HepG2 (cell line): ENCODE data around the gene LZTS2. TPM values are rescaled to one million over a fixed set of nuclear protein-coding genes. Genes with fewer than 3 reads are reported as not detected.

Experiments
- ATM ChIP-seq: fragments of 450-650 bp; IDR thresholded peaks from 2 replicates; pipeline ENCODE4 v1.7.1; 2017; ENCODE audit warnings: mild to moderate bottlenecking, borderline replicate concordance
- HOXA3 ChIP-seq: sonication (generic); formaldehyde crosslinking; IDR thresholded peaks from 2 replicates; pipeline ENCODE4 v1.5.0; 2020; ENCODE audit warnings: missing genetic modification reagents
- NFIC ChIP-seq: IDR thresholded peaks from 2 replicates; pipeline ENCODE4 v1.6.1; 2012; ENCODE audit warnings: mild to moderate bottlenecking, low read length, inconsistent platforms
- NFKB2 ChIP-seq: sonication (generic); formaldehyde crosslinking; IDR thresholded peaks from 2 replicates; pipeline ENCODE4 v1.4.0; 2020; ENCODE audit warnings: missing genetic modification reagents, borderline replicate concordance
- SUZ12 ChIP-seq: fragments of 150-350 bp; IDR thresholded peaks from 2 replicates; pipeline ENCODE4 v1.6.1; 2014; ENCODE audit warnings: low read depth, low read length
- TSC22D2 ChIP-seq: sonication (generic); formaldehyde crosslinking; IDR thresholded peaks from 2 replicates; pipeline ENCODE4 v1.5.1; 2020; ENCODE audit warnings: missing genetic modification reagents, mild to moderate bottlenecking, borderline replicate concordance
- U2AF2 ChIP-seq: fragments of 200-400 bp; formaldehyde crosslinking; IDR thresholded peaks from 2 replicates; pipeline ENCODE4 v1.6.1; 2017; ENCODE audit warnings: low read depth, mild to moderate bottlenecking, low read length
- ZNF496 ChIP-seq: sonication (generic); formaldehyde crosslinking; IDR thresholded peaks from 2 replicates; pipeline ENCODE4 v1.8.1; 2023; ENCODE audit warnings: mild to moderate bottlenecking, moderate library complexity, missing genetic modification reagents; ENCODE audit not compliant: insufficient replicate concordance
- ZNF572 ChIP-seq: sonication (generic); formaldehyde crosslinking; IDR thresholded peaks from 2 replicates; pipeline ENCODE4 v1.5.1; 2020; ENCODE audit warnings: mild to moderate bottlenecking, missing genetic modification reagents
- polyA plus RNA-seq, 8 experiments: library from polyadenylated mRNA; depleted of rRNA in 3 of 8; stranded (reverse) in 7 of 8; unstranded in 1 of 8; fragments of >200 nt; fragmentation: Illumina TruSeq in 4 of 8; extraction: Trizol in 4 of 8; gene quantifications; 2 replicates each; pipeline versions ENCODE4 v1.2.1 to v1.2.3, GENCODE V29; 2011 to 2016; ENCODE audit warnings: low read depth in 4 of 8, missing spikeins in 1 of 8, mixed read lengths in 1 of 8; ENCODE audit not compliant: insufficient read depth in 1 of 8
- total RNA-seq, 5 experiments: library from RNA; depleted of rRNA; stranded (reverse); fragments of >200 nt; fragmentation: Illumina TruSeq; extraction: Trizol; gene quantifications; 2 replicates each; pipeline ENCODE4 v1.2.3, GENCODE V29; 2016; ENCODE audit warnings: low read depth in 1 of 5
- TF ChIP-seq, protein P1 (sequence below): sonication (generic); formaldehyde crosslinking; IDR thresholded peaks from 2 replicates; pipeline ENCODE4 v1.5.1; 2020; ENCODE audit warnings: mild to moderate bottlenecking, missing genetic modification reagents, moderate library complexity
- TF ChIP-seq, protein P2 (sequence below): sonication (generic); formaldehyde crosslinking; IDR thresholded peaks from 2 replicates; pipeline ENCODE4 v1.5.1; 2020; ENCODE audit warnings: missing genetic modification reagents, mild to moderate bottlenecking, borderline replicate concordance
- TF ChIP-seq, protein P3 (sequence below): sonication (generic); formaldehyde crosslinking; IDR thresholded peaks from 2 replicates; pipeline ENCODE4 v1.4.0; 2020; ENCODE audit warnings: missing genetic modification reagents
- TF ChIP-seq, protein P4 (sequence below): sonication (generic); formaldehyde crosslinking; IDR thresholded peaks from 2 replicates; pipeline ENCODE4 v1.4.0; 2020; ENCODE audit warnings: missing genetic modification reagents

The LZTS2 gene
- total and polyA plus RNA-seq, 2 of the 13 experiments (the other 11 are each of a cell fraction or from before 2014, with no cell fraction given) = 43.6 to 65.6 TPM

DNA sequence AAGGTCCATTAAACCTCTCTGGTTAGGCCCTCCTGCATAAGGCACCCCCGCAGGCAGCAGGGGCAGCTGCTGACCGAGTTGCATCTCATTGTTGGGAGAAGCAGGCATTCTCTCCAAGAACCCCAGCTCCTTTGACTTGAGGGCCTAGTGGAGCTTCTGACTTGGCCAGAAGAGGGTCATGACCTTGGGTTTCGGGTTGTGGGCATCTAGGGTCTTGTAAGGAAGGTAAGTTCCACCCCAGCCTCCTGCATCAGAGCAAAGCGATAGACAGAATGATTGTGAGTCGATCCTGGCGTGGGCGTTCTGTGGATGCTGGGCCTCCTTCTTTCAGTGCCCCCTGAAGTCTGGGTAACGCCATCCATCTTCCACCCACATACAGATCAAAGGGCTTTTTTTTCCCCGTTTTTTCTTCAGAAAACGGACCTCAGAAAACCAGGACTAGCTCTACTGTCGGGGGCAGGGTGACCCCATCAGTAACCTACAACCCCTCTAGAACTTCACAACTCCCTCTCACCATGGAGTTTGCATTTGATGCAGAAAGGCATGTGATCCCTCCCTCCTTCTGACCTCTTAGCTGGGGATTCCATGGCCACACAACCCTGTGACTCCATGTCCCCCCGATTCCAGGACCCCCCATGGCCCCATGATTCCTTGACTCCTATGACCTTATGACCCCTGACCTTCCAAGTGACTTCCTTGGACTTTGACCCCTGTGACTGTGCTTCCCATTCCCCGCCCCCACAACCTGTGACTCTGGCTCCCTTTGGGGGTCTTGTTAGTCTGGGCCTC, 27.3 kb upstream of the LZTS2 start (continued):
- TF ChIP-seq, protein P1, sequence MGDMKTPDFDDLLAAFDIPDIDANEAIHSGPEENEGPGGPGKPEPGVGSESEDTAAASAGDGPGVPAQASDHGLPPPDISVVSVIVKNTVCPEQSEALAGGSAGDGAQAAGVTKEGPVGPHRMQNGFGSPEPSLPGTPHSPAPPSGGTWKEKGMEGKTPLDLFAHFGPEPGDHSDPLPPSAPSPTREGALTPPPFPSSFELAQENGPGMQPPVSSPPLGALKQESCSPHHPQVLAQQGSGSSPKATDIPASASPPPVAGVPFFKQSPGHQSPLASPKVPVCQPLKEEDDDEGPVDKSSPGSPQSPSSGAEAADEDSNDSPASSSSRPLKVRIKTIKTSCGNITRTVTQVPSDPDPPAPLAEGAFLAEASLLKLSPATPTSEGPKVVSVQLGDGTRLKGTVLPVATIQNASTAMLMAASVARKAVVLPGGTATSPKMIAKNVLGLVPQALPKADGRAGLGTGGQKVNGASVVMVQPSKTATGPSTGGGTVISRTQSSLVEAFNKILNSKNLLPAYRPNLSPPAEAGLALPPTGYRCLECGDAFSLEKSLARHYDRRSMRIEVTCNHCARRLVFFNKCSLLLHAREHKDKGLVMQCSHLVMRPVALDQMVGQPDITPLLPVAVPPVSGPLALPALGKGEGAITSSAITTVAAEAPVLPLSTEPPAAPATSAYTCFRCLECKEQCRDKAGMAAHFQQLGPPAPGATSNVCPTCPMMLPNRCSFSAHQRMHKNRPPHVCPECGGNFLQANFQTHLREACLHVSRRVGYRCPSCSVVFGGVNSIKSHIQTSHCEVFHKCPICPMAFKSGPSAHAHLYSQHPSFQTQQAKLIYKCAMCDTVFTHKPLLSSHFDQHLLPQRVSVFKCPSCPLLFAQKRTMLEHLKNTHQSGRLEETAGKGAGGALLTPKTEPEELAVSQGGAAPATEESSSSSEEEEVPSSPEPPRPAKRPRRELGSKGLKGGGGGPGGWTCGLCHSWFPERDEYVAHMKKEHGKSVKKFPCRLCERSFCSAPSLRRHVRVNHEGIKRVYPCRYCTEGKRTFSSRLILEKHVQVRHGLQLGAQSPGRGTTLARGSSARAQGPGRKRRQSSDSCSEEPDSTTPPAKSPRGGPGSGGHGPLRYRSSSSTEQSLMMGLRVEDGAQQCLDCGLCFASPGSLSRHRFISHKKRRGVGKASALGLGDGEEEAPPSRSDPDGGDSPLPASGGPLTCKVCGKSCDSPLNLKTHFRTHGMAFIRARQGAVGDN (CRISPR knock-in tag) = peak; percentile 60; the same call in 1 of the 2 replicates
- TF ChIP-seq ATM (no peak), U2AF2 (no peak), TSC22D2 (CRISPR knock-in tag) (no peak), NFKB2 (CRISPR knock-in tag) (peak; percentile 41; the same call in 1 of the 2 replicates), NFIC (no peak), SUZ12 (no peak), HOXA3 (no peak), ZNF572 (CRISPR knock-in tag) (no peak), ZNF496 (CRISPR knock-in tag) (no peak)
- TF ChIP-seq, protein P2, sequence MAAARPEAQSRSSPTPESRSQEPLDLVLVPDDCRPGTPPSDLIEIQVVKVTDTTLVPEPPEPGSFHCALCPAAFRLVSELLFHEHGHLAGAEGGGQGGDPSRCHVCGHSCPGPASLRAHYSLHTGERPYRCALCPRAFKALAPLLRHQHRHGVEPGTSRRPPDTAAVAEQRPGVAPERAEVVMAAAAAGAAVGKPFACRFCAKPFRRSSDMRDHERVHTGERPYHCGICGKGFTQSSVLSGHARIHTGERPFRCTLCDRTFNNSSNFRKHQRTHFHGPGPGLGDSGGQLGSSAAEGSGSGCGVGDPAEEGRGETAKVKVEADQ (CRISPR knock-in tag) = no peak
- TF ChIP-seq, protein P3, sequence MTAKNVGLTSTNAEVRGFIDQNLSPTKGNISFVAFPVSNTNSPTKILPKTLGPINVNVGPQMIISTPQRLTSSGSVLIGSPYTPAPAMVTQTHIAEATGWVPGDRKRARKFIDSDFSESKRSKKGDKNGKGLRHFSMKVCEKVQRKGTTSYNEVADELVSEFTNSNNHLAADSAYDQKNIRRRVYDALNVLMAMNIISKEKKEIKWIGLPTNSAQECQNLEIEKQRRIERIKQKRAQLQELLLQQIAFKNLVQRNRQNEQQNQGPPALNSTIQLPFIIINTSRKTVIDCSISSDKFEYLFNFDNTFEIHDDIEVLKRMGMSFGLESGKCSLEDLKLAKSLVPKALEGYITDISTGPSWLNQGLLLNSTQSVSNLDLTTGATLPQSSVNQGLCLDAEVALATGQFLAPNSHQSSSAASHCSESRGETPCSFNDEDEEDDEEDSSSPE (CRISPR knock-in tag) = no peak
- TF ChIP-seq, protein P4, sequence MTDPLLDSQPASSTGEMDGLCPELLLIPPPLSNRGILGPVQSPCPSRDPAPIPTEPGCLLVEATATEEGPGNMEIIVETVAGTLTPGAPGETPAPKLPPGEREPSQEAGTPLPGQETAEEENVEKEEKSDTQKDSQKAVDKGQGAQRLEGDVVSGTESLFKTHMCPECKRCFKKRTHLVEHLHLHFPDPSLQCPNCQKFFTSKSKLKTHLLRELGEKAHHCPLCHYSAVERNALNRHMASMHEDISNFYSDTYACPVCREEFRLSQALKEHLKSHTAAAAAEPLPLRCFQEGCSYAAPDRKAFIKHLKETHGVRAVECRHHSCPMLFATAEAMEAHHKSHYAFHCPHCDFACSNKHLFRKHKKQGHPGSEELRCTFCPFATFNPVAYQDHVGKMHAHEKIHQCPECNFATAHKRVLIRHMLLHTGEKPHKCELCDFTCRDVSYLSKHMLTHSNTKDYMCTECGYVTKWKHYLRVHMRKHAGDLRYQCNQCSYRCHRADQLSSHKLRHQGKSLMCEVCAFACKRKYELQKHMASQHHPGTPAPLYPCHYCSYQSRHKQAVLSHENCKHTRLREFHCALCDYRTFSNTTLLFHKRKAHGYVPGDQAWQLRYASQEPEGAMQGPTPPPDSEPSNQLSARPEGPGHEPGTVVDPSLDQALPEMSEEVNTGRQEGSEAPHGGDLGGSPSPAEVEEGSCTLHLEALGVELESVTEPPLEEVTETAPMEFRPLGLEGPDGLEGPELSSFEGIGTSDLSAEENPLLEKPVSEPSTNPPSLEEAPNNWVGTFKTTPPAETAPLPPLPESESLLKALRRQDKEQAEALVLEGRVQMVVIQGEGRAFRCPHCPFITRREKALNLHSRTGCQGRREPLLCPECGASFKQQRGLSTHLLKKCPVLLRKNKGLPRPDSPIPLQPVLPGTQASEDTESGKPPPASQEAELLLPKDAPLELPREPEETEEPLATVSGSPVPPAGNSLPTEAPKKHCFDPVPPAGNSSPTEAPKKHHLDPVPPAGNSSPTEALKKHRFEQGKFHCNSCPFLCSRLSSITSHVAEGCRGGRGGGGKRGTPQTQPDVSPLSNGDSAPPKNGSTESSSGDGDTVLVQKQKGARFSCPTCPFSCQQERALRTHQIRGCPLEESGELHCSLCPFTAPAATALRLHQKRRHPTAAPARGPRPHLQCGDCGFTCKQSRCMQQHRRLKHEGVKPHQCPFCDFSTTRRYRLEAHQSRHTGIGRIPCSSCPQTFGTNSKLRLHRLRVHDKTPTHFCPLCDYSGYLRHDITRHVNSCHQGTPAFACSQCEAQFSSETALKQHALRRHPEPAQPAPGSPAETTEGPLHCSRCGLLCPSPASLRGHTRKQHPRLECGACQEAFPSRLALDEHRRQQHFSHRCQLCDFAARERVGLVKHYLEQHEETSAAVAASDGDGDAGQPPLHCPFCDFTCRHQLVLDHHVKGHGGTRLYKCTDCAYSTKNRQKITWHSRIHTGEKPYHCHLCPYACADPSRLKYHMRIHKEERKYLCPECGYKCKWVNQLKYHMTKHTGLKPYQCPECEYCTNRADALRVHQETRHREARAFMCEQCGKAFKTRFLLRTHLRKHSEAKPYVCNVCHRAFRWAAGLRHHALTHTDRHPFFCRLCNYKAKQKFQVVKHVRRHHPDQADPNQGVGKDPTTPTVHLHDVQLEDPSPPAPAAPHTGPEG (CRISPR knock-in tag) = no peak
